H1 (cell line): ENCODE results near the gene GADD45B. TPM values are rescaled to one million over a fixed set of nuclear protein-coding genes. Genes with fewer than 3 reads are reported as not detected.

Experiments
- CTCF ChIA-PET: fragments of 300-600 bp; sonication (Branson Sonifier 250); formaldehyde crosslinking; loops from one replicate; lab custom pipeline; 2021; ENCODE audit not compliant: partially characterized antibody; lab: Charles Lee
- POLR2A ChIA-PET: fragments of 300-600 bp; sonication (Branson Sonifier 250); formaldehyde crosslinking; loops from one replicate; lab custom pipeline; 2021; ENCODE audit warnings: inconsistent platforms; ENCODE audit not compliant: partially characterized antibody; lab: Charles Lee
- DNase-seq, 2 experiments: peaks; one replicate each; pipeline versions ENCODE4 v3.0.0 to v3.0.0-alpha.2; 2010 to 2022; ENCODE audit warnings: low spot score in 2 of 2, low read depth in 1 of 2, mixed read lengths in 1 of 2
- FAIRE-seq: peaks from 2 replicates; lab custom pipeline; 2011; peaks lifted over from hg19 to GRCh38; lab: Jason Lieb, UNC
- H2AFZ ChIP-seq: 2 replicates; pipeline ENCODE4 v1.8.1; 2012; ENCODE audit warnings: low read length, inconsistent platforms
- H2AK5ac ChIP-seq: 2 replicates; pipeline ENCODE4 v1.6.1; 2013; ENCODE audit warnings: low read depth, low read length
- H2BK120ac ChIP-seq: replicated peaks from 2 replicates; pipeline ENCODE3; 2013; ENCODE audit warnings: low read depth, low read length, inconsistent platforms
- H2BK12ac ChIP-seq: 2 replicates; pipeline ENCODE4 v1.6.1; 2013; ENCODE audit warnings: low read depth, low read length
- H2BK15ac ChIP-seq: 2 replicates; pipeline ENCODE4 v1.6.1; 2013; ENCODE audit warnings: low read length
- H2BK20ac ChIP-seq: 2 replicates; pipeline ENCODE4 v1.6.1; 2013; ENCODE audit warnings: low read length
- H2BK5ac ChIP-seq: 2 replicates; pipeline ENCODE4 v1.6.1; 2013; ENCODE audit warnings: low read depth, low read length
- H3K14ac ChIP-seq: 2 replicates; pipeline ENCODE4 v1.6.1; 2013; ENCODE audit warnings: inconsistent platforms; ENCODE audit not compliant: insufficient read length
- H3K18ac ChIP-seq: 2 replicates; pipeline ENCODE4 v1.6.1; 2013; ENCODE audit warnings: low read length; ENCODE audit errors: extremely low read depth
- H3K23ac ChIP-seq: 2 replicates; pipeline ENCODE4 v1.6.1; 2013; ENCODE audit warnings: inconsistent platforms; ENCODE audit not compliant: insufficient read length
- H3K23me2 ChIP-seq: 2 replicates; pipeline ENCODE4 v1.6.1; 2013; ENCODE audit warnings: low read depth, low read length
- H3K27ac ChIP-seq: 2 replicates; pipeline ENCODE4 v1.6.1; 2011; ENCODE audit warnings: low read depth, low read length, inconsistent platforms
- H3K27me3 ChIP-seq, 4 experiments: replicated peaks in 1 of 4; 1 replicate in 1 of 4; 2 replicates in 3 of 4; pipeline versions ENCODE4 v1.6.1 to v1.8.1; 2011 to 2013; ENCODE audit warnings: low read length in 3 of 4, mild to moderate bottlenecking in 3 of 4, inconsistent platforms in 2 of 4, mixed read lengths in 2 of 4, moderate library complexity in 1 of 4; ENCODE audit not compliant: control insufficient read depth in 3 of 4, insufficient read depth in 3 of 4; ENCODE audit errors: extremely low read depth in 1 of 4
- H3K36me3 ChIP-seq, 4 experiments: 2 replicates each; pipeline versions ENCODE4 v1.6.1 to v1.8.1; 2011 to 2013; ENCODE audit warnings: mild to moderate bottlenecking in 4 of 4, low read length in 3 of 4, moderate library complexity in 2 of 4, control low read depth in 1 of 4, inconsistent platforms in 1 of 4; ENCODE audit not compliant: insufficient read depth in 4 of 4, control insufficient read depth in 2 of 4
- H3K4ac ChIP-seq: replicated peaks from 2 replicates; pipeline ENCODE3; 2013; ENCODE audit warnings: low read length, low read depth, mixed read lengths, inconsistent platforms; ENCODE audit not compliant: insufficient read length
- H3K4me1 ChIP-seq, 4 experiments: replicated peaks in 1 of 4; 1 replicate in 1 of 4; 2 replicates in 3 of 4; pipeline versions ENCODE4 v1.6.1 to v1.8.1; 2011 to 2013; ENCODE audit warnings: low read length in 3 of 4, inconsistent platforms in 2 of 4, mixed read lengths in 1 of 4; ENCODE audit not compliant: insufficient read depth in 4 of 4, control insufficient read depth in 3 of 4
- H3K4me2 ChIP-seq, 2 experiments: 2 replicates each; pipeline versions ENCODE4 v1.6.1 to v1.8.1; 2011 to 2013; ENCODE audit warnings: low read depth in 2 of 2, low read length in 2 of 2, control low read depth in 1 of 2, inconsistent platforms in 1 of 2, mild to moderate bottlenecking in 1 of 2; ENCODE audit not compliant: insufficient read depth in 1 of 2
- H3K4me3 ChIP-seq, 4 experiments: fragments of 200-600, 300-600 bp in 1 of 4; sonication (generic), shearing (Covaris generic), sonication (Bioruptor Twin) in 1 of 4; 2 replicates each; pipeline versions ENCODE4 v1.5.1 to v1.8.1; 2011 to 2016; ENCODE audit warnings: low read length in 4 of 4, low read depth in 3 of 4, control low read depth in 2 of 4, inconsistent platforms in 2 of 4, mild to moderate bottlenecking in 2 of 4, mixed read lengths in 1 of 4, moderate library complexity in 1 of 4; ENCODE audit not compliant: insufficient read depth in 2 of 4; ENCODE audit errors: extremely low read depth in 1 of 4
- H3K56ac ChIP-seq: replicated peaks from 2 replicates; pipeline ENCODE3; 2013; ENCODE audit warnings: low read depth, mild to moderate bottlenecking, mixed read lengths, low read length, inconsistent platforms; ENCODE audit not compliant: insufficient read length
- H3K79me1 ChIP-seq: 2 replicates; pipeline ENCODE4 v1.6.1; 2013; ENCODE audit warnings: low read depth, low read length, control low read depth
- H3K79me2 ChIP-seq, 2 experiments: 2 replicates each; pipeline versions ENCODE4 v1.6.1 to v1.8.1; 2012 to 2013; ENCODE audit warnings: low read length in 2 of 2, mild to moderate bottlenecking in 2 of 2, inconsistent platforms in 1 of 2; ENCODE audit not compliant: insufficient read depth in 2 of 2, control insufficient read depth in 1 of 2
- H3K9ac ChIP-seq, 4 experiments: replicated peaks in 1 of 4; 1 replicate in 1 of 4; 2 replicates in 3 of 4; pipeline versions ENCODE4 v1.6.1 to v1.8.1; 2011 to 2013; ENCODE audit warnings: low read depth in 3 of 4, low read length in 3 of 4, control low read depth in 2 of 4, mild to moderate bottlenecking in 2 of 4, moderate library complexity in 2 of 4, inconsistent platforms in 1 of 4; ENCODE audit errors: extremely low read depth in 1 of 4
- H3K9me3 ChIP-seq, 2 experiments: 2 replicates each; pipeline versions ENCODE4 v1.6.1 to v1.8.1; 2012 to 2013; ENCODE audit warnings: mild to moderate bottlenecking in 2 of 2, moderate library complexity in 2 of 2, control low read depth in 1 of 2, inconsistent platforms in 1 of 2, low read depth in 1 of 2, low read length in 1 of 2, mixed read lengths in 1 of 2; ENCODE audit not compliant: insufficient read depth in 2 of 2
- H4K20me1 ChIP-seq, 2 experiments: replicated peaks in 1 of 2; 2 replicates each; pipeline versions ENCODE3 to v1.8.1; 2011 to 2013; ENCODE audit warnings: inconsistent platforms in 2 of 2, low read length in 2 of 2, mild to moderate bottlenecking in 1 of 2; ENCODE audit not compliant: insufficient read depth in 2 of 2, control insufficient read depth in 1 of 2
- H4K5ac ChIP-seq: 2 replicates; pipeline ENCODE4 v1.6.1; 2013; ENCODE audit warnings: low read length, low read depth, mixed read lengths, inconsistent platforms; ENCODE audit not compliant: insufficient read length
- H4K8ac ChIP-seq: 2 replicates; pipeline ENCODE4 v1.8.0; 2013; ENCODE audit warnings: mild to moderate bottlenecking, moderate library complexity, low read length, inconsistent platforms; ENCODE audit not compliant: insufficient read depth; ENCODE audit errors: extremely low read depth
- H4K91ac ChIP-seq: replicated peaks from 2 replicates; pipeline ENCODE3; 2013; ENCODE audit warnings: low read length, mixed read lengths, inconsistent platforms; ENCODE audit not compliant: insufficient read length
- EP300 ChIP-seq, 2 experiments: IDR thresholded peaks; 1 replicate in 1 of 2; 2 replicates in 1 of 2; pipeline ENCODE4 v1.6.1; 2011 to 2012; ENCODE audit warnings: low read depth in 2 of 2, low read length in 2 of 2, mild to moderate bottlenecking in 2 of 2, borderline replicate concordance in 1 of 2, inconsistent platforms in 1 of 2, moderate library complexity in 1 of 2
- JUN ChIP-seq: IDR thresholded peaks from 2 replicates; pipeline ENCODE4 v1.6.1; 2011; ENCODE audit warnings: low read depth, mild to moderate bottlenecking, improper control_type of control experiment, low read length
- MAX ChIP-seq: IDR thresholded peaks from 2 replicates; pipeline ENCODE4 v1.6.1; 2012; ENCODE audit warnings: inconsistent platforms
- RAD21 ChIP-seq, 2 experiments: IDR thresholded peaks in 1 of 2; conservative IDR thresholded peaks in 1 of 2; 2 replicates each; pipeline ENCODE4 v1.6.1; 2011; ENCODE audit warnings: low read depth in 2 of 2, low read length in 2 of 2, improper control_type of control experiment in 1 of 2, inconsistent platforms in 1 of 2, mild to moderate bottlenecking in 1 of 2, moderate library complexity in 1 of 2
- RXRA ChIP-seq: IDR thresholded peaks from 2 replicates; pipeline ENCODE4 v1.6.1; 2011; ENCODE audit warnings: low read depth, mild to moderate bottlenecking, low read length, moderate library complexity; ENCODE audit not compliant: insufficient read depth
- SIN3A ChIP-seq, 2 experiments: IDR thresholded peaks in 1 of 2; conservative IDR thresholded peaks in 1 of 2; 2 replicates each; pipeline ENCODE4 v1.6.1; 2011 to 2012; ENCODE audit warnings: low read length in 2 of 2, improper control_type of control experiment in 1 of 2, low read depth in 1 of 2, mild to moderate bottlenecking in 1 of 2
- SIX5 ChIP-seq: IDR thresholded peaks from 2 replicates; pipeline ENCODE4 v1.6.1; 2011; ENCODE audit warnings: mild to moderate bottlenecking, low read depth, low read length
- SRF ChIP-seq: IDR thresholded peaks from 2 replicates; pipeline ENCODE4 v1.6.1; 2011; ENCODE audit warnings: mild to moderate bottlenecking, low read depth, low read length, moderate library complexity
- TEAD4 ChIP-seq: IDR thresholded peaks from 2 replicates; pipeline ENCODE4 v1.6.1; 2012; ENCODE audit warnings: low read depth, low read length, inconsistent platforms, mixed read lengths
- WGBS, 2 experiments: shearing (Covaris generic) in 1 of 2; methylation state at CpG; one replicate each; pipeline versions ENCODE4 v1.1.6 to v1.1.7; 2013 to 2015; ENCODE audit warnings: low lambda C conversion rate in 2 of 2, mixed read lengths in 2 of 2, inconsistent platforms in 1 of 2, low coverage in 1 of 2, missing lambda C conversion rate in 1 of 2; ENCODE audit not compliant: insufficient replicate concordance in 2 of 2, insufficient coverage in 1 of 2, insufficient read length in 1 of 2; ENCODE audit errors: extremely low coverage in 1 of 2, missing lambda C conversion rate in 1 of 2; 5-methylcytosine and 5-hydroxymethylcytosine counted together
- polyA plus RNA-seq, 7 experiments: library from polyadenylated mRNA; depleted of rRNA in 3 of 7; stranded (reverse) in 5 of 7; unstranded in 2 of 7; fragments of >200 nt in 5 of 7; fragments of 200-250 nt in 2 of 7; gene quantifications; 1 replicate in 5 of 7; 2 replicates in 1 of 7; 4 replicates in 1 of 7; pipeline versions ENCODE4 v1.2.1 to v1.2.3, GENCODE V29; 2011 to 2013; ENCODE audit warnings: missing spikeins in 2 of 7, mixed read lengths in 2 of 7
- total RNA-seq: library from RNA; stranded (reverse); fragmentation: NEBNext Ultra II Directional; extraction: Animal tissue kit (Norgen Biotek cat#: 25700); gene quantifications from 2 replicates; pipeline ENCODE4 v1.2.1, GENCODE V29; 2021

The GADD45B gene
- total and polyA plus RNA-seq, 2 of the 8 experiments (the other 6 are each of a cell fraction or from before 2014, with no cell fraction given), result 7.4 to 11.4 TPM

- H2BK120ac ChIP-seq, result peak overlapping the region; percentile 18
- no peak overlapping the region; the same call in 1 of the 2 replicates for H3K18ac ChIP-seq
- H3K9ac ChIP-seq, result no peak overlapping the region
- H3K27me3 ChIP-seq, result peaks cover 10 to 32% (median 24%) of the 10 kb centered on the region in 4 experiments
- H2BK20ac ChIP-seq, result no peak overlapping the region
- peaks cover 12% of the 10 kb centered on the region in 2 experiments for H4K20me1 ChIP-seq
- H2BK15ac ChIP-seq, result no peak overlapping the region
- H3K79me2 ChIP-seq, result peaks cover 0 to 7% of the 10 kb centered on the region in 2 experiments; a peak in 1 of 4 replicates
- H2AK5ac ChIP-seq, result no peak overlapping the region
- H3K9me3 ChIP-seq, result no peaks in the 10 kb centered on the region
- H4K5ac ChIP-seq, result no peak overlapping the region
- ChIA-PET POLR2A (interaction anchor here (0.6 to 9.2 kb wide), 15 partner anchors 18 to 162 kb away, joined by 3 to 216 read pairs (median 13); partner anchors contain the start of genes LMNB2 and TIMM13), CTCF (interaction anchor here (0.6 to 12.9 kb wide), 18 partner anchors 8 to 617 kb away, joined by 3 to 133 read pairs (median 4); no protein-coding TSS in a partner anchor)
- H3K36me3 ChIP-seq, result peaks cover 0 to 5% (median 0%) of the 10 kb centered on the region in 4 experiments; a peak in 1 of 8 replicates
- H3K4me1 ChIP-seq, result peaks cover 0 to 14% (median 13%) of the 10 kb centered on the region in 4 experiments; a peak in 6 of 7 replicates
- H3K4ac ChIP-seq, result no peak overlapping the region
- H3K56ac ChIP-seq, result no peak overlapping the region
- no peak overlapping the region for H4K8ac ChIP-seq
- no peak overlapping the region for H3K14ac ChIP-seq
- FAIRE-seq, result no peak
- peak overlapping the region in 3 of 4 experiments; percentile 16 to 81 (median 24); a peak in 5 of 8 replicates for H3K4me3 ChIP-seq
- H3K23me2 ChIP-seq, result peaks cover 22% of the 10 kb centered on the region; the same call in 1 of the 2 replicates
- DNase-seq, result peak in 1 of 2 experiments; percentile 94
- no peak overlapping the region for H3K23ac ChIP-seq
- no peak overlapping the region for H2AFZ ChIP-seq
- peak overlapping the region; percentile 68 to 87 for H3K4me2 ChIP-seq
- no peak overlapping the region for H4K91ac ChIP-seq
- peaks cover 4% of the 10 kb centered on the region; the same call in 1 of the 2 replicates for H3K79me1 ChIP-seq
- no peak overlapping the region for H3K27ac ChIP-seq
- 13% methylated on average over 52 of the region's 60 CpGs; no CpG with 5 or more reads in 1 of the 2 experiments for WGBS, 2 experiments
- peak overlapping the region; percentile 81; the same call in 1 of the 2 replicates for H2BK12ac ChIP-seq
- H2BK5ac ChIP-seq, result peak overlapping the region; percentile 60; the same call in 1 of the 2 replicates
- TF ChIP-seq SIN3A (conservative IDR thresholded peaks at IDR 0.05 in 1 of 2, IDR thresholded peaks at IDR 0.05 in 1 of 2; ENCODE audit: low read depth in 1 of 2, low read length in 2 of 2) (peak in 1 of 2 experiments; percentile 39; a peak in 1 of 4 replicates), RXRA (0 out of 2 replicates have a peak, but pooled peaks have one; percentile 25), JUN (no peak), TEAD4 (0 out of 2 replicates have a peak, but pooled peaks have one; percentile 8), RAD21 (IDR thresholded peaks at IDR 0.05 in 1 of 2, conservative IDR thresholded peaks at IDR 0.05 in 1 of 2; ENCODE audit: low read depth in 2 of 2, low read length in 2 of 2) (peak; percentile 93 to 99), MAX (peak; percentile 7; the same call in 1 of the 2 replicates), SRF (no peak), EP300 (IDR thresholded peaks at IDR 0.05; ENCODE audit: borderline replicate concordance in 1 of 2, low read depth in 2 of 2, low read length in 2 of 2) (peak in 1 of 2 experiments; percentile 44; a peak in 1 of 3 replicates), SIX5 (no peak)
These were observed 1.5 kb upstream of the GADD45B start for GRCh38 chr19:2474232-2475017.
